GM18498 (cell line): Measurements from ENCODE around the gene CSTB.

Experiments
- ATAC-seq: cut with Tn5 transposase; IDR thresholded peaks from one replicate; pipeline ENCODE4 v1.9.1; 2021; ENCODE audit warnings: mild to moderate bottlenecking, moderate library complexity; ENCODE audit not compliant: unreplicated experiment

Gene CSTB

DNA sequence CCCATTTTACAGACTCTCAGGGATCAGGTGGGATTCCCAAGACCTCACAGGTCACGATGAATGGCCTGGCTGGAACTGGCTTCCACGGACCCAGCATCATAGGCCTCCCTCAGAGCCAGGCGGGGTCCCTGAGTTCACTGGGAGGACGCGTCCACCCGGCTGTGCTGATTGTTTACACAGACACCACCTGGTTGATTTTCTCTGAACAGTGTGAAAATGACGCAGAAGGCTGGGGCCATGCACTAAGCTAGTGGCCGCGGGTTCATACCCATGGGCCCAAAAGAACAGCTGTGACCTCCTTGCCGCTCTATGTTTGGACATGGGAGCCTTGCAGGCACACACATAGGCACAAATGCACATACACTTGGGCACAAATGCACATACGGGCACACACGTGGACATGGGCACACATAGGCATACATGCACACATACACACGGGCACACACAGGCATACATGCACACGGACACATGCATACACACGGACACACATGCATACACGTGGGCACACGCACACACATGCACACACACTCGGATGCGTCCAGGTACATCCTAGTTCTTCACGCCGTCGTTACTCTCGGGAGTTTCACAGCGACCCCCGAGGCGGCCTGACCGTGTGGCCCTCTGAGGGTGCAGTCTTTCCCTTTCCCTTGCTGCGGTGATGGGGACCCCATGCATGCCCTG, 23.2 kb downstream of the CSTB start:
- no peak for ATAC-seq

DNA sequence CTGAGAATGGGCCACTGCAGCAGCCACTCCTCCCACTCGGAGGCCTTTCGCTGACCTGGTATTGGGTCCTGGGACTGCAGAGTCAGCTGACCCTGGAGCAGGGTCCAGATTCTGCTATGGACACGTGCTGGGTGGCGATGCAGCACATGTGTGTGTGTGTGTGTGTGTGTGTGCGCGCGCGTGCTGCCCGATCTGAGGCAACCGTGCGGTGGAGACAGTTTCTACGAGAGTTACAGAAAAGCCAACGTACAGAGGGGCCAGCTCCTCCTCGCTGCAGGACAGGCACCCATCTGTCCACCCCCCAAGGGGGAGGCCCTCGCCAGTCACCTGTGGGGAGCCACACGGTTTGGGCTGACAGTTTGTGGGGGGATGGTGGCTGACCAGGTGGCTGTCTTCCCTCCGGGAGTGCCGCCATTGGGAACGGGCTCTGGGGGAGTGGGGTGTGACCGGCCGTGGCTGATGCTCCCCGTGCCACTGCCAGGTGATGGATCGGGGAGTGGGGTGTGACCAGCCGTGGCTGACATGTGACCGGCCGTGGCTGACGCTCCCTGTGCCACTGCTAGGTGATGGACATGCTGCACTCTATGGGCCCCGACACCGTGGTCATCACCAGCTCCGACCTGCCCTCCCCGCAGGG, 24.0 kb downstream of the CSTB start:
- ATAC-seq = no peak

DNA sequence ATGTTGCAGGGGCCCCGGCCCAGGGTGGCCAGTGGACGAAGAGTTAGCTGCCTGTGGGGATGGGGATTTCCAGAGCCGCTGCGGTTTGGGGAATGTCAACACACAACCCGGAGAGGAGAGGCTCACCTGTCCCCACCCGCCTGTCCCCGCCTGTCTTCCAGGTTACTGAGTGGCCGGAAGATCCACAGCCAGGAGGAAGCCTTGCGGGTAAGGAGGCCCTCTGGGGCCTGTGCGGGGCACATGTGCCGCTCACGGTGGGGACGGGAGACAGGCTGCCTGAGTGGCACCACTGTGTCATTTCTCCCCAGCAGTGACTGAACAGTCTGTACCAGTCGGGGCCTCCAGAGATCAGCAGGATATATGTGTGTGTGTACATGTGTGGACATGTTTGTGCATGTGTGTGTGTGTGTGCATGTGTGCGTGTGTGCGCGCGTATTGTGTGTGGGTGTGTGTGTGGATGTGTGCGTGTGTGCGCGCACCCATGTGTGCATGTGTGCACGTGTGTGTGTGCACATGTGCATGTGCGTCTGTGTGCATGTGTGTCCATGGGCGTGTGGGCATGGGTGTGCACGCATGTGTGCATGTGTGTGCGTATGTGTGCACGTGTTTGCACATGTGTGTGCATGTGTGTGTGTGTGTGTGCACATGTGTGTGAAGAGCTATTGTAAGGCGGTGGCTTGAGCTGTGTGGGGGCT, 25.6 kb downstream of the CSTB start:
- no peak for ATAC-seq

DNA sequence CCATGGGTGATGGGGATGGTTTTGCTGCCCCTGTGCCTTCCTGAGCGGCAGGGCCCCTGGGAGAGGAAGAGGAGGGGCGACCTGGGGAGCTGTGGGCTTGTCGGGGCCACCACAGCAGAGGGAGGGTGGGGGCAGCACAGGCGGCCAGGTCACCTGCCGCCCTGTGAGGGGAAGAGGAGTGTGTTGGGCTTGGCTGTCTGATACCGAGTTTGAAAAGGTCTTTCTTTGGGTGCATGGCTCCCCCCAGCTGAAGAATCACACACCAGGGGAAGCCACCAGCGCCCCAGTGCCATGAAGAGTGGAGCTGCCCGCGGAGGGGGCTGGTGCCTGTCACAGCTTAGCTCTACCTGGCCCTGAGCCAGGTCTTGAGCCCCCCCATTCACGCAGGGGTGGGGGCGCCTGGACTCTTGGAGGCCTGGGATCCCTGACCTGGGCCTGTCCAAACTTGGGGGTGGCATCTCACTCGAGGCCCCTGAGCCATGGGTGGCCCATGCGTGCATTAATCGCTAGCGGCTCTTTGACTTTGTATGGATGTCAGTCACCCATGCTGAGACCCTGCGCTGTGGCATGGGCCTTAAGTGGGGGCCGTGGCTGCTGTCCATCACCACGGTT, 26.4 kb downstream of the CSTB start:
- ATAC-seq = no peak

DNA sequence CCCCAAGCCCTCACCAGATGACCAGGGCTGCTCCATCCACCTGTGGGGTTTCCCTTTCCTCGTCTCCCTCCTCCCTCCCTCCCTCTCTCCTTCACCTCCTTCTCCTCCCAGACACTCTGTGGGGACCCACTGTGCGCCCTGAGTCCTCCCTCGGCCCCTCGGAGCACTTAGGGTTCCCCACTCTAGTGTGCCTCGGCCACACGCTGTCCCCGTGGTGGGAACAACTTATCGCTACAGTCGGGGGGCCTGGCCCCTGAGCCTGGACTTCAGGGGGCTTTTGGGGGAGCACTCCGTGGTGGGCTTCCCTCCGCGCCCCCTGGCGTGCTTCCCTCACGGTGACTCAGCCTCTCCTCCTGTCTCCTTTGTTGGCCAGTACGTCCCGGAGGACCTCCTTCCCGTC, 27.5 kb downstream of the CSTB start:
- no peak for ATAC-seq

DNA sequence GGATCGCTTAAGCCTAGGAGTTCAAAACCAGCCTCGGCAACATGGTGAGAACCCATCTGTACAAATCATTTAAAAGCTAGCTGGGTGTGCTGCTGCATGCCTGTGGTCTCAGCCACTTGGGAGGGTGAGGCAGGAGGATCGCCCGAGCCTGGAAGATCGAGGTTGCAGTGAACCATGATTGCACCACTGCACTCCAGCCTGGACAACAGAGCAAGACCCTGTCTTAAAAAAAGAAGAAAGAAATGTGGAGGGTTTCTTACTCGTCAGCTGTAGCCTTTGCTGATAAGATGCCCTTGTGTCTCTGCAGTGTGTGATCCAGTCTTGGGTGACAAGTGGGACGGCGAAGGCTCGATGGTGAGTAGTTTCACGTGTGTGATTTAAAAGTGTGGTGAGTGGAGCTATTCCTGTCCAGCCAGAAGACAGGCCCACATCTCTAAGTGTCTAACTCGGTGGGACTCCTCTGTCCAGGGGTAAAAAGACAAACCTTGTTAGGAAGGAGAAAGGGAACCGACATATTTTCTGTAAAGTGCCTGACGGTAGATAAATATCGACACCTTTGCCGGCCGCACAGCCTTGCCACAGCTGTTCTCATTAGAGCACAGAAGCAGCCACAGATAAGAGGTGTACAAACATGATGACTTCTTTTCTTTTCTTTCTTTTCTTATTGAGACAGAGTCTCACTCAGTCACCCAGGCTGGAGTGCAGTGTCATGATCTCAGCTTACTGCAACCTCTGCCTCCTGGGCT, 30.2 kb downstream of the CSTB start:
- ATAC-seq = no peak

DNA sequence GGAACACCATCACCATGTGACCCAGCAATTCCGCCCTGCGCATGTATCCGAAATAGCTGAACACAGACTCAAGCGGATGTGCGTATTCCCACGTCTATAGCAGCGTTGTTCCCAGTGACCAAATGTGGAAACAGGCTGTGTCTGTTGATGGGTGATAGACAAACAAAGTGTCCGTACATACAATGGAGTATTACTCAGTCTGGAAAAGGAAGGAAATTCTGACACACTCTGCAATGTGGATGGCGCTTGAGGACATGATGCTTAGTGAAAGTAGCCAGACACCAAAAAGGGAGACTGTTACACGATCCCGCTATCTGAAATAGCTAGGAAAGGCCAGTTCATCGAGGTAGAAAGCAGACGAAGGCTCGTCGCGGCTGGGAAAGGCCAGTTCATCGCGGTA, 31.4 kb downstream of the CSTB start:
- ATAC-seq = no peak

DNA sequence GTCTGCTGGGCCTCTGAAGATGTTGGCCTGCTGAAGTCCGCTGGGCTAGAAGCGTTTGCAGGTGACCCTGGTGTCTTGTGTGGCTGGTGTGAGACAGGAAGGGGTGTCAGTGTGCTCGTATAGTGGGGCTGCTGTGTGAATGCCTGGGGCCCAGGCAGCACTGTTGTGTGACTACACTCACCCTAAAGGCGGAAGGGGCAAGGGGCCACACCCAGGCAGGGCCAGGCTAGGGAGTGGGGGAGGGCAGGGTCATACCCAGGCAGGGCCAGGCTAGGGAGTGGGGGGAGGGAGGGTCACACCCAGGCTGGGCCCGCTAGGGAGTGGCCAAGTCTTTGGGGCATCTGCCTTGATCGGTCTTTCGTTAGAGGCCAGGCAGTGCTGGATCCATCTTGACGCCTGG, 32.2 kb downstream of the CSTB start:
- ATAC-seq = no peak

DNA sequence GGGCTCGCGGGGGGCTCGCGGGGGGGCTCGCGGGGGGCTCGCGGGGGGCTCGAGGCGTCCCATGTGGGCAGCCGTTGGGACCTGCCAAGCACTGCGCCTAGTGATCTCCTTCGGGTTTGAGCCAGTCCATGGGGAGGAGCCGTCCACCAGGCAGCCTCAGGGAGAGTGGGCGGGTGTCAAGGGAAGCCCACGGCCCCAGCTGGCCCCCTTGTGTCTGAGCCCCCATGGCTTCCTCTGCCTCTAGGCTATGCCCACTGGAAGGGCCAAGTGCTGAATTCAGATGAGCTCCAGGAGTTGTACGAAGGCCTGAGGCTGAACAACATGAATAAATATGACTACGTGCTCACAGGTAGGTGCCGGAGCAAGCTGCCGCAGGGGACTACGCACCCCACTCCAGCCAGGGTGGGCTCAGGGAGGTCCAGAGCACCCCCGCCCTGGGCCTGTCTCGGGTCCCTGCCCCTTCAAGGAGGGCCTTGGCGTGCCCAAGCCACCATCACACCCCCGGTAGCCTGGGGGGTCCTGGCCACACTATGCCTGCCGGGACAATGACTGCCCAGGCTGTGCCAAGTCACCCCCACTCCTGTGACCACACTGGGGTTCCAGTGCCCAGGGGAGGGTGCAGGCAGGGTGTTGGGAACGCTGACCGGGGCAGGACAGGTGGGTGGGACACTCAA, 34.5 kb downstream of the CSTB start:
- ATAC-seq = no peak

DNA sequence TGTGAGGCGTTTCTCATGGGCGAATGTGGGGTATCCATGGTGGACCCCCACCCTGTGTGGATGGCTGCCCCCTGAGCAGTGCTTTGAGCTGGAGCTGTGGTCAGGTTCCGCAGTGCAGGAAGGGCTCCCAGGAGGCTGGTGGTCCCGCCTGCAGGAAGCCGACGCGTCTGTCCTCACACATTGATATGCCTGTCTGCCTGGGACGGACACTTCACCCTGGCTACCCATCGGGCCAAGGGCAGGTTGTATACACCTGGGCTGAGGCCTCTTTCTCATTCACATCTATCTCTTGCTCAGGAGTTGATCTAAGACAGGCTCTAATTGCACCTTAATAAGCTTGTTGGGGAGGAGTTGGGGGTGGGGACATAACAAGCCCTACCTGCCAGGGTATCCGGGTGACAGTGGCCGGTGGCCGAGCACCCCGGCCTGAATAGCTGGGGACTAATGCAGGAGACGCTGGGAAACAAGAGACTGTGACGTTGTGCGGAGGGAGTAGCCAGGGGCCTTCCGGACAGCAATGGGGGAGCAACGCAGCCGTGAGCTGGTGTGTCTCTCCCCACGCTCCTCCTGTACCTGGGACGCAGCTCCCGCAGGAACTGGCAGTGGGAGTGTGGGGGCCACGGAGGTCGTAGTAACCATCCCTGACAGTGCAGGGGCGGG, 35.5 kb downstream of the CSTB start:
- no peak for ATAC-seq

DNA sequence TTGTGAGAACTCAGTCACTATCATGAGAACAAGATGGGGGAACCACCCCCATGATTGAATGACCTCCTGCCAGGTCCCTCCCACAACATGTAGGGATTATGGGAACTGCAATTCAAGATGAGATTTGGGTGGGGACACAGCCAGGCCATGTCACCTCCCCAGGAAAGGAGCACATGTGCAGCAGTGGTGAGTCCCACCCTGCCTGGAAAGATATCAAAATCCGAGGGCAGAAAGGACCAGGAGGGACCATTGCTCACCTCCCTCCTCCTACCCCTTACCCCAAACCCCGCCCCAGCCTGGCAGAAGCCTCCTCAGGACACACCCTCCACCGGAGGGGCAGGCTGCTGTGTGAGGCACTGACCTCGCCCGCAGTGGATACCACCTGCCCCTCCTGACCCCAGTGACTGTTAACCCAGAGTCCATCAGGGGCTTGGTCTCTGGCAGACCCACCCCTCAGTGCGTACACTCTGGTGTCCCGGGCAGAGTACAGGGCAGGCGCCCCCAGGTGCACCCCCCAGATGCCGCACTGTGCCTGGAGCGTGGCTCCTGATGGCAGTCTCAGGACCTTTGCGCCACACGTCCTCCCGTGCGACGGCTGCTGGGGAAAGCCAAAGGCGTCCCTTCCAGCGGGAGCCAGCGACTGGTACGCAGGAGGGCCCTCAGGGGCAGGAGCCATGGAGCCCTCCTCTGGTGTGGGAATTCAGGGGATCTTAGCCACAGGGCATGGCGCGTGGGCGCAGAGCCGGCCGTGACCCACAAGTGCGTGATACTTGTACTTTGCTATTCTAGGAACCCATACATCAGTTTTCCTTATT, 36.3 kb downstream of the CSTB start:
- ATAC-seq = no peak

DNA sequence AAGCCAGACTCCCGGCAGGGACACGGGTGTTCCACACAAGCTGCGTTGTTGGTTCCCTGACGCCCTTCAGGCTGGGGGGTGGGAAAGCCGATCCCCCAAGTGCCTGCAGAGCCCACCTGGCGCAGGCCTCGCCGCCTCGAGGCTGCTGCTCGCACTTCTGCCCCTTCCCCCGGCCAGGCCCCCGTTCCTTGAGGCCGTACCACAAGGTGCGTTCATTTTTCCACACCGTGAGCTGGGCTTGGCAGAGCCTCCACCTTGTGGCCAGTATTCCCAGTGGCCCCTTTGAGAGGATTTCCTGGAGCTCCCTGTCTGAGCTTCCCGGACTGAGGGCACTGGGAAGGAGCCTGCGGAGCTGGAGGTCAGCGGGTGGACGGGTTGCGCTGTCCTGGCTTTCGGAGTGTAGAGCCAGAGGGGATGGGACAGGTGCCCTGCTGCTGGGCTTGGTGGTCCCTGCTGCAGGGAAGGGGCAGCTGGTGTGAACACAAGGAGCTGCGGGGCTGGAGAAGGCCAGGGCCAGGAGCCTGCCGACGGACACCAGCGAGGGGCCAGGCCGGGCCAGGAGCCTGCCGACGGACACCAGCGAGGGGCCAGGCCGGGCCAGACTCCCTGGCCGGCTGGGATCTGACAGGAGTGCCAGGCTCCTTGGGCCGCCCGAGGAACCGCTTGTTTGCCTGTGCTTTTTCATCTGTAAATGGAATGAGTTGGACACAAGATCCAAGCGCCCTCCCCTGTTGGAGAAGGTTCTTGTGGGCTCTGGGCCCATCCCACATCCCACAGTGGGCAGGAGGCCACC, 38.8 kb downstream of the CSTB start:
- no peak for ATAC-seq

DNA sequence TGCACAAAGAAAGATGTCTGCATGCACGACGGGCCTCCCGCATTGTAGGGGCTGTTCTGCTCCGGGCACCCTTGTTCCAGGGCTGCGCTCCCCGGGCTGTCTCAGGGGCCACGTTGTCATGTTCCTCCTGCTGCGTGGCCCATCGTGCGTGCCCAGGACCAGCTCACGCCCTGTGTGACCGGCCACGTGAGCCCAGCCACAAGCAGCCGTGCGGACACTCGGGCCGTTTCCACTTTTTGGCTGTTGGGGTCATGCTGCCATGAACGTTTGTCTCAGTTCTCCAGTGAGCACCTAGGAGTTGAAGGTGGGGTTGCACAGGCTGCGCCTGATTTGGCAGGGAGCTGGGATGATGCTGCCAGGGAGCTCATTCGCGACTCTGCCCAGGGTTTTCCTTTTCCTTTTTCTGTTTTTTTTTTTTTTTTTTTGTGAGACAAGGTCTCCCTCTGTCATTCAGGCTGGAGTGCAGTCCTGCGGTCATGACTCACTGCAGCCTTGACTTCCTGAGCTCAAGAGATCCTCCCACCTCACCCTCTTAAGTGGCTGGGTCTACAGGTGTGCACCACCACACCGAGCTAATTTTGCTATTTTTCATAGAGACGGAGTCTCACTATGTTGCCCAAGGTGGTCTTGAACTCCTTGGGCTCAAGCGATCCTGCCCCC, 39.8 kb downstream of the CSTB start:
- ATAC-seq = no peak

DNA sequence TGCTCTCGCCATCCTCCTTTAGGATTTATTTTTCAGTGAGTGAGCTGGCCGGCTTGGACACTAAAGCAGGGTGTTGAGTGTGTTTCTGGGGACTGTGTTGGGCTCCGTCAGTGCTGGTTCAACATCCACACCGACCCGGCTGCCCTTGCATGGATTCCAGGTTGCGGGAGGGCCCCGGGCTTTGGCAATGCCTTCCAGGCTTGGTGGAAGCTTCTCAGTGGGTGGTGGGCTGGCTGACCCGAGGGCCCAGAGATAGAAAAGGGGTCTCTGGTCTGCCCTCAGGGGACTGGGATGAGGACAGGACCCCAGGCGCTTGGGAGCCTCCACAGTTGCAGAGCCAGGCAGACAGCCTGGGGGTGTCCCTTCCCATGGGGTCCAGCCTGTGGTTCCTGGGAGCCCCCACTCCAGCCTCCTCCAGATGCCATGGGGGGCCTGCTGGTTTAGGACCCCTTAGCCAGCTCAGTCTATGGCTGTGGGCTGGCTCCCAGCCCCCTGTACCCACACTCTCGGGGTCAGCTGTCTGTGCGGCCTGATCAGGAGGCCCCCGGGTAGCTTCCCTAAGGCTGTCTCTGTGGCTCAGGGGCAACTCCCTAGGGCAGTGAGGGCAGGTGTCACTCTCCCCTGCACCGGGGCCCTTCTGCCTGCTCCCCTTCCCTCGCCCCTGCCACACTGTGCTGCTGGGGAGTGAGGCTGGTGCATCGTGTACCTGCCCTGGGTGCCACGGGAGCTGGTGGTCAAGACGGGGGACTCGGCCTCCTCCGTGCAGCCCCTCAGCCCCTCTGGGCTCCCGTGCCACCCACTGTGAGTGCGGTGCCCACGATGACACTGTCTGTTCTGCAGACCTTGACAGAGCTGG, 40.6 kb downstream of the CSTB start:
- no peak for ATAC-seq

DNA sequence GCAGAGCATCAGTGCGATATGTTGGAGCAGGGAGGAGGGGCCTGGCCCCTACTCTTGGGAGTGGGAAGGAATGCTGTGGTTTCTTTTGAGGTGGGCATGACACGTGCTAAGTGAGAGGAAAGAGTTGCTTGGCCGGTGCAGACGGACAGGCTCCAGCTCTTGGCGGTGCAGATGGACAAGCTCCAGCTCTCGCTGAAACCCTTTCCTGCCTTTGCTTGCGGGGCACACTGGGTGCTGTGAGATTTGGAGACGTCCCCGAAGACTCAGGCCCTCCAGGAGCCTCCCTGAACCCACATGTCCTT, 41.2 kb downstream of the CSTB start:
- ATAC-seq = no peak

DNA sequence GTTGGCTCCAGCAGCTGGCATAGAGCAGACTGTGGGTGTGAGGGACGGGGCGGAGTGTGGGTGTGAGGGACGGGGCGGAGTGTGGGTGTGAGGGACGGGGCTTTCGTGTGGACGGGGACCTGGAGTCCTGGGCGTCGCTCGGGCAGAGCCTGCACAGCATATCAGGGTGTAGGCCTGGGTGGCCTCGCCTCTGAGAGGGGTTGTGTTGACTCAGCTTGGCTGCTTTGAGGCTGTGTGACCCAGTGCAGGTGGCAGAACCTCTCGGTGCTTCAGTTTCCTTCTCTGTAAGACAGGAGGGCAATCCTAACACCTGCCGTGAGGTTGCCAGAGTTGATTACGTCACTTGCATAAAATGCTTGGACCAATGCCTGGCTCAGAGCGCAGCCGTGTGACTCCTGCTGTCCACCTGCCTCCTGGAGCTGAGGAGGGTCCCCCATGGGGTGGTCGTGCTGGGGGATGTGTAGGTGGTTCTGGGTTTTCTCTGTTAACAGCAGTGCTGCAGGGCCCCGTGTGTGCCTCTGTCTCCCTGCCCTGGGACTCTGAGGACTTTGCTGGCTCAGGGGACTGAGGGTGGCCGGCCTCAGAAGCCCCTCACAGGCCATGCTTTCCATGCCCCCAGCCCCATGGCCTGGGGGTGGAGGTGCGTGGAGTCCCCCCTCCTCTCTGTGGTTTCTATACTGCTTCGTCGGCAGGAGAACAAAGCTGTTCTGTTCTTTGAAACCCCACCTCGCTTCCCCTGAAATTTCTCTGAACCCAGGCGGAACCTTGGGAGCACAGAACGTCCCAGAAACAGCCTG, 41.8 kb downstream of the CSTB start:
- no peak for ATAC-seq
